Mesenchymal stem cell (in vitro differentiated cells and primary cell): ENCODE measurements around the gene PGM5.

Source experiments
- DNase-seq: peaks from one replicate; pipeline ENCODE4 v3.0.0-alpha.2; 2013
- H2AFZ ChIP-seq: one replicate; pipeline ENCODE4 v1.6.1; 2013; ENCODE audit warnings: low read depth, mild to moderate bottlenecking, control low read depth, inconsistent platforms, low read length, moderate library complexity
- H2AK5ac ChIP-seq: 2 replicates; pipeline ENCODE4 v1.6.1; 2013; ENCODE audit warnings: low read length, moderate library complexity, mild to moderate bottlenecking, inconsistent platforms; ENCODE audit not compliant: severe bottlenecking
- H2BK120ac ChIP-seq: one replicate; pipeline ENCODE4 v1.6.1; 2013; ENCODE audit warnings: low read depth, mild to moderate bottlenecking, inconsistent platforms, low read length, moderate library complexity
- H2BK12ac ChIP-seq, 2 experiments: one replicate each; pipeline ENCODE4 v1.6.1; 2013; ENCODE audit warnings: inconsistent platforms in 2 of 2, low read length in 2 of 2, mild to moderate bottlenecking in 2 of 2, moderate library complexity in 2 of 2, control low read depth in 1 of 2
- H2BK15ac ChIP-seq: one replicate; pipeline ENCODE4 v1.6.1; 2013; ENCODE audit warnings: mild to moderate bottlenecking, low read depth, inconsistent platforms; ENCODE audit not compliant: poor library complexity, severe bottlenecking
- H2BK5ac ChIP-seq: 2 replicates; pipeline ENCODE4 v1.6.1; 2013; ENCODE audit warnings: low read depth, mild to moderate bottlenecking, low read length, control low read depth, inconsistent platforms; ENCODE audit not compliant: poor library complexity, severe bottlenecking
- H3K14ac ChIP-seq, 2 experiments: one replicate each; pipeline ENCODE4 v1.6.1; 2013; ENCODE audit warnings: inconsistent platforms in 2 of 2, low read length in 2 of 2, control low read depth in 1 of 2, mild to moderate bottlenecking in 1 of 2, moderate library complexity in 1 of 2
- H3K18ac ChIP-seq, 2 experiments: one replicate each; pipeline ENCODE4 v1.6.1; 2013; ENCODE audit warnings: inconsistent platforms in 2 of 2, low read length in 2 of 2, control low read depth in 1 of 2, low read depth in 1 of 2, mild to moderate bottlenecking in 1 of 2
- H3K23ac ChIP-seq, 2 experiments: one replicate each; pipeline ENCODE4 v1.6.1; 2013; ENCODE audit warnings: inconsistent platforms in 2 of 2, low read length in 2 of 2, mild to moderate bottlenecking in 2 of 2, moderate library complexity in 2 of 2, control low read depth in 1 of 2
- H3K27ac ChIP-seq: 2 replicates; pipeline ENCODE4 v1.5.1; 2013; ENCODE audit warnings: mild to moderate bottlenecking, moderate library complexity, low read length, control low read depth, inconsistent platforms; ENCODE audit not compliant: poor library complexity, severe bottlenecking
- H3K27me3 ChIP-seq, 2 experiments: 2 replicates each; pipeline versions ENCODE4 v1.6.1 to v1.7.0; 2013; ENCODE audit warnings: low read length in 2 of 2, mild to moderate bottlenecking in 2 of 2, moderate library complexity in 2 of 2, control low read depth in 1 of 2, inconsistent platforms in 1 of 2; ENCODE audit not compliant: control insufficient read depth in 1 of 2, insufficient read depth in 1 of 2
- H3K36me3 ChIP-seq, 2 experiments: 2 replicates each; pipeline versions ENCODE4 v1.6.1 to v1.7.0; 2013; ENCODE audit warnings: low read length in 2 of 2, control low read depth in 1 of 2, inconsistent platforms in 1 of 2, low read depth in 1 of 2, mild to moderate bottlenecking in 1 of 2; ENCODE audit not compliant: insufficient read depth in 2 of 2, control insufficient read depth in 1 of 2
- H3K4ac ChIP-seq, 2 experiments: one replicate each; pipeline ENCODE4 v1.6.1; 2013; ENCODE audit warnings: inconsistent platforms in 2 of 2, low read length in 2 of 2, mild to moderate bottlenecking in 2 of 2, moderate library complexity in 2 of 2, control low read depth in 1 of 2, low read depth in 1 of 2
- H3K4me1 ChIP-seq: 2 replicates; pipeline ENCODE4 v1.6.1; 2013; ENCODE audit warnings: low read depth, low read length, control low read depth; ENCODE audit not compliant: control insufficient read depth, insufficient read depth
- H3K4me2 ChIP-seq: 2 replicates; pipeline ENCODE4 v1.6.1; 2013; ENCODE audit warnings: low read length, mild to moderate bottlenecking, inconsistent platforms; ENCODE audit not compliant: poor library complexity, severe bottlenecking
- H3K4me3 ChIP-seq, 2 experiments: 2 replicates each; pipeline versions ENCODE4 v1.5.1 to v1.7.0; 2013; ENCODE audit warnings: low read length in 2 of 2, mild to moderate bottlenecking in 2 of 2, control low read depth in 1 of 2, low read depth in 1 of 2; ENCODE audit not compliant: insufficient read depth in 1 of 2
- H3K79me1 ChIP-seq: replicated peaks from 2 replicates; pipeline ENCODE4 v1.6.1; 2013; ENCODE audit warnings: mild to moderate bottlenecking, control low read depth, low read length, inconsistent platforms; ENCODE audit not compliant: poor library complexity, severe bottlenecking
- H3K9ac ChIP-seq: 2 replicates; pipeline ENCODE4 v1.7.0; 2013; ENCODE audit warnings: mild to moderate bottlenecking, low read length, moderate library complexity
- H3K9me3 ChIP-seq: 2 replicates; pipeline ENCODE4 v1.7.0; 2013; ENCODE audit warnings: mild to moderate bottlenecking, low read length; ENCODE audit not compliant: control insufficient read depth
- H4K8ac ChIP-seq: one replicate; pipeline ENCODE4 v1.6.1; 2013; ENCODE audit warnings: inconsistent platforms, mild to moderate bottlenecking, low read length, moderate library complexity
- H4K91ac ChIP-seq: one replicate; pipeline ENCODE4 v1.6.1; 2013; ENCODE audit warnings: mild to moderate bottlenecking, low read length, inconsistent platforms
- WGBS: methylation state at CpG from one replicate; pipeline ENCODE4 v1.1.7; 2013; ENCODE audit warnings: mixed read lengths; 5-methylcytosine and 5-hydroxymethylcytosine counted together

Gene PGM5

DNA sequence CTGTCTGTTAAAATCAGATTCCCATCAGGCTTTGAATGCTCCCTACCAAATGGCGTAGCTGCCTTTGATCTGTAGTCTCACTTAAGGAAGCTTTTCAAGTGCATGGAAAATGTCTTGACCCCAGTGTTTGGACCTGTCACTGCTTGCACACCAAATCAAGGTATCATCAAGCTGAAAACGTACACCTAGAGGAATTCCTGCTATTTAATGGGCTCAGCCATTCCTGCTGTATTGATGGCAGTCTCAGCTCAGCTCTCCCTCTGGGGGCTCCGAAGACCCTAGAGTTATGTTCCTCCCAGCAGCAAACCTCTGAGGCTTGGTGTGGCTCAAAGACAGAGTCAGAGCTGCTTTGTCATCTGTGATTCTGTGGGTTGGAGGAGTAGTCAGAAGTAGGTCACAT is 63.5 kb downstream of the PGM5 start:
- H3K4me1 ChIP-seq, result no peaks in the 10 kb centered on the region
- no peak overlapping the region for H2BK15ac ChIP-seq
- 53% methylated on average over 3 of the region's 3 CpGs for WGBS
- H3K9me3 ChIP-seq, result no peaks in the 10 kb centered on the region
- no peak overlapping the region for H2BK12ac ChIP-seq
- H3K4me2 ChIP-seq, result no peak overlapping the region
- no peak overlapping the region for H3K4me3 ChIP-seq
- no peak overlapping the region for H3K4ac ChIP-seq
- no peak overlapping the region for H2BK5ac ChIP-seq
- no peak overlapping the region for H3K9ac ChIP-seq
- no peaks in the 10 kb centered on the region for H3K36me3 ChIP-seq
- H3K14ac ChIP-seq, result no peak overlapping the region
- H3K27ac ChIP-seq, result no peak overlapping the region
- no peak overlapping the region for H3K18ac ChIP-seq
- H2AK5ac ChIP-seq, result no peak overlapping the region
- DNase-seq, result no peak
- no peak overlapping the region for H4K91ac ChIP-seq
- no peaks in the 10 kb centered on the region for H3K79me1 ChIP-seq
- H3K27me3 ChIP-seq, result no peaks in the 10 kb centered on the region
- H3K23ac ChIP-seq, result no peak overlapping the region
- H2AFZ ChIP-seq, result no peak overlapping the region
- no peak overlapping the region for H4K8ac ChIP-seq
- H2BK120ac ChIP-seq, result no peak overlapping the region

DNA sequence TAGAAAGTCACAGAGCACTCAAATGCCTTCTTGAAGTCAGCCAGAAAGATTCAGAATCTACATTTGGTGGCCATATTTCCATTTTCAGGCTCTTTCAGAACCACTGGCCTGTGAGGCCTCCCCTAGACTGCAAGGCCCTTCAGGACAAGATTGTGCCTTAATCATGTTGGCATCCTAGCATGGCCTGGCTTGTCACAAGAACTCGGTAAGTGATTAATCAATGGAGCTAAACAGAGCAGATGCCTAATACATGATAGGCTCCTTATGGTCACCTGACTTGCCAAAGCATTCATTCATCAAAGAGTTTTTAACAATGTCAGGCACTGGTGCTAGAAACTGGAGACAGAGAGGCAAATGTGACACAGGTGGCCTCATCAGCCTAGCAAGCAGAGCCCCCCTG is 70.3 kb downstream of the PGM5 start:
- H4K8ac ChIP-seq, result no peak overlapping the region
- no peak overlapping the region for H2BK12ac ChIP-seq
- H2BK5ac ChIP-seq, result no peak overlapping the region
- no peak overlapping the region for H4K91ac ChIP-seq
- DNase-seq, result no peak
- H3K18ac ChIP-seq, result no peak overlapping the region
- no peaks in the 10 kb centered on the region for H3K9me3 ChIP-seq
- no peak overlapping the region for H3K27ac ChIP-seq
- H3K4me2 ChIP-seq, result no peak overlapping the region
- H3K27me3 ChIP-seq, result no peaks in the 10 kb centered on the region
- no peak overlapping the region for H3K4ac ChIP-seq
- 83% methylated on average over 1 of the region's 1 CpG for WGBS
- no peaks in the 10 kb centered on the region for H3K79me1 ChIP-seq
- no peaks in the 10 kb centered on the region for H3K36me3 ChIP-seq
- H2AFZ ChIP-seq, result no peak overlapping the region
- no peak overlapping the region for H3K23ac ChIP-seq
- H3K4me1 ChIP-seq, result no peaks in the 10 kb centered on the region
- H2BK15ac ChIP-seq, result no peak overlapping the region
- H2AK5ac ChIP-seq, result no peak overlapping the region
- H3K14ac ChIP-seq, result no peak overlapping the region
- no peak overlapping the region for H2BK120ac ChIP-seq
- no peak overlapping the region for H3K9ac ChIP-seq
- H3K4me3 ChIP-seq, result no peak overlapping the region

DNA sequence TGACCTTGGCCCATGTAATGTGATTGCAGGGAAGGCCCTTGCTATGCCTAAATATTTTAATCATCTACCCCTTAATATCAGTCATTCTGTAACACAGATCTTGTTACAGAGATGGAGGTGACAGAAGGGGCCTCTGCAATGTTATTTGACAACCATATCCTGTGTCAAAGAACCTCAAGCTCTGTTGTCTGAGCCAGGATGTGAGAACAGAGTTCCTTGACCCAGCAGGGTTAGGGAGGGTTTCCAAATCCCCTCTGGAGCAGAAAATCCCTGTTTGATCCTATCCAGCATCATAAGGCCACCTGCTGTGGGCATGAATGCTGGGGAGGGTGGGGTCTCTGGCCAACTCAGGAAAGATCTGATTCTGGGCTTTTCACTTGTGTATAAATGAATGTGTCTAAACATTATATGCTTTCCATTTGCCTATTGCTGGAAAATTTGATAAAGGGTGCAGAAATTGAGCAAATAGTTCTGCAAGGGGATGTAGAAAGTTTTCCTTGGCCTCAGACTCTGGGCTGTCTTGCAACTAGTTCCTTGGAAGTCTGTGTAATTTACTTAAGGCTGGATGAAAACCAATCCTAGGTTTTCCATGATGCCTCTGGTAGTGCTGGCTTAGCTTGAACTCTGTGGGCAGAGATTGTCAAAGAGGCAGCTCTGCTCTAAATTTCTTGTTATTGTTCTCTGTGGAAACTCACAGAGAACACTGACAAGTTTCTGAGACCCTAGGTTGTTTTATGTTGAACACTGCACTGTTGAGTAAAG is 71.0 kb downstream of the PGM5 start:
- Histone ChIP-seq H2AK5ac (no peak overlapping the region), H3K36me3 (no peaks in the 10 kb centered on the region), H2BK5ac (no peak overlapping the region), H3K4me2 (no peak overlapping the region), H3K14ac (no peak overlapping the region), H3K9me3 (no peaks in the 10 kb centered on the region), H3K79me1 (no peaks in the 10 kb centered on the region), H3K27me3 (no peaks in the 10 kb centered on the region), H2BK12ac (no peak overlapping the region), H3K18ac (no peak overlapping the region), H3K4ac (no peak overlapping the region), H3K27ac (no peak overlapping the region), H3K9ac (no peak overlapping the region), H2BK15ac (no peak overlapping the region), H2BK120ac (no peak overlapping the region), H3K4me3 (no peak overlapping the region), H4K8ac (no peak overlapping the region), H3K23ac (no peak overlapping the region), H2AFZ (no peak overlapping the region), H3K4me1 (no peaks in the 10 kb centered on the region), H4K91ac (no peak overlapping the region)
- DNase-seq, result no peak

DNA sequence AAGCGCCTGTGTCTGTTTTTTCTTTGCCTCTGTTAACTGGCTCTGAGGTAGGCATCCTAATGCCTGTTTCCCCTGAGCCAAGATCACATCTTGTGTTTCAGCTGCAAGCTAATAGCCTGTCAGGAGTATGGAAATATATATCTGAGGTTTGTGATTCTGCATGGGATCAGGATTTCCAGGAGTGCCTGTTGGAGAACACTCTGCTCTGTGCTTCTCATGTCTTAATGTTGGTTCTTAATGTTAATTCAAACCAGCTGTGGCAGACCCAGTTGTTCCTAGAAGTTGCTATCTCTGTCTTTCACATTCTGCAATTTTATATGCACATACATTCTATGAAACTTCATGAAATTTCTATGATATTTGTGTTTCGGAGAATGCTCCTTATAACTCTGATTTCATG is 72.1 kb downstream of the PGM5 start:
- Histone ChIP-seq H2BK12ac (no peak overlapping the region), H2BK5ac (no peak overlapping the region), H2AFZ (no peak overlapping the region), H3K27ac (no peak overlapping the region), H3K4ac (no peak overlapping the region), H3K4me2 (no peak overlapping the region), H3K27me3 (no peaks in the 10 kb centered on the region), H3K79me1 (no peaks in the 10 kb centered on the region), H3K9ac (no peak overlapping the region), H3K9me3 (no peaks in the 10 kb centered on the region), H2BK120ac (no peak overlapping the region), H2BK15ac (no peak overlapping the region), H4K91ac (no peak overlapping the region), H3K4me1 (no peaks in the 10 kb centered on the region), H3K14ac (no peak overlapping the region), H3K36me3 (no peaks in the 10 kb centered on the region), H4K8ac (no peak overlapping the region), H2AK5ac (no peak overlapping the region), H3K18ac (no peak overlapping the region), H3K23ac (no peak overlapping the region), H3K4me3 (no peak overlapping the region)
- 93% methylated on average over 1 of the region's 2 CpGs for WGBS
- DNase-seq, result no peak
